ENCODE measurements around the gene C1QTNF12.

C1QTNF12 gene

GRCh38 chr1:1285102-1285571 lies 38.6 kb upstream of the C1QTNF12 start:
- TF ChIP-seq CTCF (IDR thresholded peaks at IDR 0.05; ENCODE audit: low read depth, low read length) = no peak
- DNase-seq (ENCODE audit: extremely low read depth, low read depth) = no peak

- no peak for TF ChIP-seq CTCF (IDR thresholded peaks at IDR 0.05; ENCODE audit: low read depth, low read length)
- no peak for DNase-seq (ENCODE audit: extremely low read depth, low read depth)
Observed at GRCh38 chr1:1284221-1285101, 37.9 kb upstream of the C1QTNF12 start.

- no peak for DNase-seq (ENCODE audit: extremely low read depth, low read depth)
- no peak for TF ChIP-seq CTCF (IDR thresholded peaks at IDR 0.05; ENCODE audit: low read depth, low read length)
Observed at GRCh38 chr1:1283821-1284220, 37.3 kb upstream of the C1QTNF12 start.

- no peak for DNase-seq (ENCODE audit: extremely low read depth, low read depth)
- TF ChIP-seq CTCF (IDR thresholded peaks at IDR 0.05; ENCODE audit: low read depth, low read length) = no peak
Observed at GRCh38 chr1:1282998-1283397, 36.5 kb upstream of the C1QTNF12 start.

GRCh38 chr1:1281533-1282321 lies 35.2 kb upstream of the C1QTNF12 start:
- no peak for DNase-seq (ENCODE audit: extremely low read depth, low read depth)
- TF ChIP-seq CTCF (IDR thresholded peaks at IDR 0.05; ENCODE audit: low read depth, low read length) = no peak

- no peak for DNase-seq (ENCODE audit: extremely low read depth, low read depth)
- TF ChIP-seq CTCF (IDR thresholded peaks at IDR 0.05; ENCODE audit: low read depth, low read length) = no peak
Observed at GRCh38 chr1:1280782-1281481, 34.4 kb upstream of the C1QTNF12 start.
